OCI-LY1 (cell line): ENCODE data around the gene FYCO1.

Experiments used
- EZH2 ChIP-seq: fragments of 200-600 bp; sonication (generic), shearing (Covaris generic); IDR thresholded peaks from 2 replicates; pipeline ENCODE4 v1.8.0; 2017; ENCODE audit warnings: borderline replicate concordance, mixed run types, mild to moderate bottlenecking, antibody characterized with exemption, low read length, moderate library complexity, mixed read lengths
- TF ChIP-seq, protein P1 (sequence below): fragments of 200-600 bp; sonication (generic), shearing (Covaris generic); IDR thresholded peaks from 2 replicates; pipeline ENCODE4 v1.5.1; 2017; ENCODE audit warnings: mild to moderate bottlenecking, antibody characterized with exemption, low read length, moderate library complexity, mixed read lengths

DNA sequence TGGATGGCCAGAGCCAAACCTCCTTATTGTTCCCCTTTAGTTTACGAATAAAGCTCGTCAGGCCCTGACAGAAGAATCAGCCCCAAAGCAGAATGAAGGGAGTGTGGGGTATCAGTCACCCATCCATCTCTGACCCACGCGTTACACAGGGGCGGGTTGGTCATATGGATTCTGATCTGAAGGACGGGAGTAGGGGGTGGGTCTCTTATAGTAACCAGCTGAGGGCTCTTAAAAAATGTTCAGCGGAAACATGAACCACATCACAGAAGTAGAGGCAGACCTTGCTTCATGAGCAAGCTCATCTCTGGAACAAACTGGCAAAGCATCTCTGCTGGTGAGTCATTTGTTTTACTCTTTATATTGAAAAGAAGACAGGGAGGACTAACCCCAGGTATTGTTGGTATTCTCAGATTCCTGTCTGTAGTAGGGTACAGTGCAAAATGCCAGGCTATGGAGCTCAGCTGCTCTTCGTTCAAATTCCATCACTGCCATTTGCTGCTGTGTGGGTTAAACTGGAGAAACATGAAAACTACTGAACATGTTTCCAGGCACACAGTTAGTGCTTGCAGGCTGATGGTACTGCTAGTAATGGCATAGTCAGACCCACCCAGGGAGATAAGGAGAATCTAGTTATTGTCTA lies 52.3 kb downstream of the FYCO1 start, which contains the start of gene CXCR6:
- no peak for TF ChIP-seq EZH2
- TF ChIP-seq, protein P1, sequence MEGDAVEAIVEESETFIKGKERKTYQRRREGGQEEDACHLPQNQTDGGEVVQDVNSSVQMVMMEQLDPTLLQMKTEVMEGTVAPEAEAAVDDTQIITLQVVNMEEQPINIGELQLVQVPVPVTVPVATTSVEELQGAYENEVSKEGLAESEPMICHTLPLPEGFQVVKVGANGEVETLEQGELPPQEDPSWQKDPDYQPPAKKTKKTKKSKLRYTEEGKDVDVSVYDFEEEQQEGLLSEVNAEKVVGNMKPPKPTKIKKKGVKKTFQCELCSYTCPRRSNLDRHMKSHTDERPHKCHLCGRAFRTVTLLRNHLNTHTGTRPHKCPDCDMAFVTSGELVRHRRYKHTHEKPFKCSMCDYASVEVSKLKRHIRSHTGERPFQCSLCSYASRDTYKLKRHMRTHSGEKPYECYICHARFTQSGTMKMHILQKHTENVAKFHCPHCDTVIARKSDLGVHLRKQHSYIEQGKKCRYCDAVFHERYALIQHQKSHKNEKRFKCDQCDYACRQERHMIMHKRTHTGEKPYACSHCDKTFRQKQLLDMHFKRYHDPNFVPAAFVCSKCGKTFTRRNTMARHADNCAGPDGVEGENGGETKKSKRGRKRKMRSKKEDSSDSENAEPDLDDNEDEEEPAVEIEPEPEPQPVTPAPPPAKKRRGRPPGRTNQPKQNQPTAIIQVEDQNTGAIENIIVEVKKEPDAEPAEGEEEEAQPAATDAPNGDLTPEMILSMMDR: no peak
